DOHH2 (cell line): ENCODE results near the gene REEP6.

Source experiments
- EZH2phosphoT487 ChIP-seq: fragments of 200-600 bp; sonication (generic); IDR thresholded peaks from 2 replicates; pipeline ENCODE4 v1.6.1; 2017; ENCODE audit warnings: borderline replicate concordance, mild to moderate bottlenecking, antibody characterized with exemption, low read length, moderate library complexity, mixed read lengths
- TF ChIP-seq, protein P1 (sequence below): fragments of 200-600 bp; sonication (generic); IDR thresholded peaks from one replicate; pipeline ENCODE4 v1.5.1; 2014; ENCODE audit warnings: antibody characterized with exemption, mild to moderate bottlenecking, low read depth, low read length; ENCODE audit not compliant: poor library complexity, severe bottlenecking

DNA sequence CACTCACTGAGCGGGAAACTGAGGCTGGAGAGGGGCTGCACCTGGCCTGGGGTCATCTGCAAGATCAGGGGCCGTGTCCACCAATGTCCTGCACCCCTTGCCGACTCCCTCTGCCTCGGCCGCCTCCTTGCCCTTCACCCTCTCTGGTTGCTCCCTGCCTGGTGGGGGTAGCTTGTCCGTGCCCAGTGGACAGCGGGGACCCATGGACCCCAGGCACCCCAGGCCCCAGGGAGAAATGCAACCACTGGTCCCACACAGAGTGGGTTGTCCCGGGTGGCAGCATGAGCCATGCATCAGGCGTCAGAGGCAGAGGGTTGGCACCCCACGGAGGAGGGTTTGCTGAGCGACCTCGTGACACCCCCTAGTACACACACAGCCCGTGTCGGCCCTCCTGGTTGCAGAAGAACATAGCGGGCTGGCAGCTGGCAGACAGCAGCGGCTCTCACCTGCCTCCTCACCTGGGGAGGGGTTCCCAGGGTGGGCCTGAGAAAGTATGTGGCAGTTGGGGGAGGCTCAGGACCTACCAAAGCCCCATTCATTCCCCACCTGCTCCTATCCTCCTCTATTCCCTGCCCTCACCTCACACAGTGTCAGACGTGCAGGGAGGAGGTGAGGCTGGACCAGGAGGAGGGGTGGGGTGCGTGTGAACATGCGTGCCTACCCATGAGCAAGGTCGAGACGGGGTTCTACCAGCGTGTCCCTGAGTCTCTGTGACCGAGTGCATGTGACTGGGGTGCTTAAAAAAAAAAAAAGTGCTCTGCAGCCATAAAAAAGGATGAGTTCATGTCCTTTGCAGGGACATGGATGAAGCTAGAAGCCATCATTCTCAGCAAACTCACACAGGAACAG, 13.2 kb downstream of the REEP6 start:
- TF ChIP-seq, protein P1, sequence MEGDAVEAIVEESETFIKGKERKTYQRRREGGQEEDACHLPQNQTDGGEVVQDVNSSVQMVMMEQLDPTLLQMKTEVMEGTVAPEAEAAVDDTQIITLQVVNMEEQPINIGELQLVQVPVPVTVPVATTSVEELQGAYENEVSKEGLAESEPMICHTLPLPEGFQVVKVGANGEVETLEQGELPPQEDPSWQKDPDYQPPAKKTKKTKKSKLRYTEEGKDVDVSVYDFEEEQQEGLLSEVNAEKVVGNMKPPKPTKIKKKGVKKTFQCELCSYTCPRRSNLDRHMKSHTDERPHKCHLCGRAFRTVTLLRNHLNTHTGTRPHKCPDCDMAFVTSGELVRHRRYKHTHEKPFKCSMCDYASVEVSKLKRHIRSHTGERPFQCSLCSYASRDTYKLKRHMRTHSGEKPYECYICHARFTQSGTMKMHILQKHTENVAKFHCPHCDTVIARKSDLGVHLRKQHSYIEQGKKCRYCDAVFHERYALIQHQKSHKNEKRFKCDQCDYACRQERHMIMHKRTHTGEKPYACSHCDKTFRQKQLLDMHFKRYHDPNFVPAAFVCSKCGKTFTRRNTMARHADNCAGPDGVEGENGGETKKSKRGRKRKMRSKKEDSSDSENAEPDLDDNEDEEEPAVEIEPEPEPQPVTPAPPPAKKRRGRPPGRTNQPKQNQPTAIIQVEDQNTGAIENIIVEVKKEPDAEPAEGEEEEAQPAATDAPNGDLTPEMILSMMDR = no peak
- no peak for TF ChIP-seq EZH2phosphoT487
